ENCODE results near the gene PDK2. TPM values are rescaled to one million over a fixed set of nuclear protein-coding genes. Genes with fewer than 3 reads are reported as not detected.

Gene PDK2
- total and polyA plus RNA-seq, 3 experiments from 2014 or later: 19.5 to 41.2 (median 22.4) TPM

GRCh38 chr17:50055055-50055425 is 40.1 kb upstream of the PDK2 start:
- Histone ChIP-seq H3K4me1 (ENCODE audit: insufficient read depth, low read length) (peaks cover 10% of the 10 kb centered on the region), H3K4me3 (ENCODE audit: low read length) (peak overlapping the region; percentile 72), H3K27ac (ENCODE audit: low read depth, low read length) (no peak overlapping the region), H3K9me3 (ENCODE audit: low read length) (no peaks in the 10 kb centered on the region), H3K36me3 (ENCODE audit: insufficient read depth, low read length) (no peaks in the 10 kb centered on the region), H3K27me3 (ENCODE audit: insufficient read depth, low read length, poor library complexity, severe bottlenecking) (no peaks in the 10 kb centered on the region)
- POLR2A ChIA-PET: no interaction called here
- peak overlapping the region; percentile 87 to 97 (median 90) for H3K4me3 Mint-ChIP-seq
- CTCF ChIA-PET: interaction anchor here (1.1 to 6.0 kb wide), 4 partner anchors 9 to 39 kb away, joined by 5 to 27 read pairs (median 13); no protein-coding TSS in a partner anchor
- no peaks in the 10 kb centered on the region for H3K27me3 Mint-ChIP-seq
- no peaks in the 10 kb centered on the region for H3K9me3 Mint-ChIP-seq
- H3K27ac Mint-ChIP-seq: peak overlapping the region in 7 of 8 donors; percentile 57 to 91 (median 87)
- peaks cover 0 to 11% (median 2%) of the 10 kb centered on the region in 3 donors for H3K36me3 Mint-ChIP-seq
- DNase-seq: peak in 4 of 5 donors; percentile 6 to 47 (median 22)
- peaks cover 21 to 38% (median 25%) of the 10 kb centered on the region in 3 donors for H3K4me1 Mint-ChIP-seq

- H3K4me1 ChIP-seq (ENCODE audit: insufficient read depth, low read length): peaks cover 10% of the 10 kb centered on the region
- H3K9me3 ChIP-seq (ENCODE audit: low read length): no peaks in the 10 kb centered on the region
- H3K27ac ChIP-seq (ENCODE audit: low read depth, low read length): no peak within 1 kb of the TSS
- POLR2A ChIA-PET: interaction anchor here (0.6 to 0.8 kb wide), 3 partner anchors 24 to 340 kb away, joined by 3 read pairs; no protein-coding TSS in a partner anchor
- no peaks in the 10 kb centered on the region for H3K36me3 ChIP-seq (ENCODE audit: insufficient read depth, low read length)
- H3K4me3 ChIP-seq (ENCODE audit: low read length): peak within 1 kb of the TSS; percentile 72
- H3K27ac Mint-ChIP-seq: peak within 1 kb of the TSS; percentile 57 to 91 (median 84)
- H3K9me3 Mint-ChIP-seq: no peaks in the 10 kb centered on the region
- DNase-seq: peak; percentile 40 to 73 (median 49)
- H3K4me3 Mint-ChIP-seq: peak within 1 kb of the TSS; percentile 87 to 97 (median 90)
- CTCF ChIA-PET: interaction anchor here (0.9 to 6.0 kb wide), 8 partner anchors 9 to 145 kb away, joined by 3 to 27 read pairs (median 6); no protein-coding TSS in a partner anchor
- no peaks in the 10 kb centered on the region for H3K27me3 Mint-ChIP-seq
- H3K36me3 Mint-ChIP-seq: peaks cover 0 to 11% (median 2%) of the 10 kb centered on the region in 3 donors
- peaks cover 21 to 38% (median 25%) of the 10 kb centered on the region in 3 donors for H3K4me1 Mint-ChIP-seq
- H3K27me3 ChIP-seq (ENCODE audit: insufficient read depth, low read length, poor library complexity, severe bottlenecking): no peaks in the 10 kb centered on the region
Measured at GRCh38 chr17:50055426-50056216, 39.5 kb upstream of the PDK2 start, which contains the start of gene ITGA3. Gene ITGA3 (plus strand): TSS chr17:50056110. CDS start chr17:50056440, 330 bp downstream.

- no peaks in the 10 kb centered on the region for H3K9me3 Mint-ChIP-seq
- peak overlapping the region; percentile 72 for H3K4me3 ChIP-seq (ENCODE audit: low read length)
- no peaks in the 10 kb centered on the region for H3K9me3 ChIP-seq (ENCODE audit: low read length)
- peak; percentile 8 to 64 (median 42) for DNase-seq
- H3K27ac ChIP-seq (ENCODE audit: low read depth, low read length): no peak overlapping the region
- H3K27ac Mint-ChIP-seq: peak overlapping the region in 7 of 8 donors; percentile 35 to 79 (median 50)
- H3K27me3 ChIP-seq (ENCODE audit: insufficient read depth, low read length, poor library complexity, severe bottlenecking): no peaks in the 10 kb centered on the region
- peak overlapping the region; percentile 87 to 97 (median 90) for H3K4me3 Mint-ChIP-seq
- no peaks in the 10 kb centered on the region for H3K27me3 Mint-ChIP-seq
- H3K4me1 Mint-ChIP-seq: peaks cover 19 to 31% (median 25%) of the 10 kb centered on the region in 3 donors
- ChIA-PET CTCF (interaction anchor here (0.9 to 6.0 kb wide), 9 partner anchors 10 to 500 kb away, joined by 3 to 27 read pairs (median 5); no protein-coding TSS in a partner anchor), POLR2A (interaction anchor here (0.5 to 0.8 kb wide), 4 partner anchors 24 to 124 kb away, joined by 3 to 4 read pairs (median 3); no protein-coding TSS in a partner anchor)
- H3K36me3 Mint-ChIP-seq: peaks cover 0 to 11% (median 2%) of the 10 kb centered on the region in 3 donors
- H3K4me1 ChIP-seq (ENCODE audit: insufficient read depth, low read length): peaks cover 10% of the 10 kb centered on the region
- H3K36me3 ChIP-seq (ENCODE audit: insufficient read depth, low read length): no peaks in the 10 kb centered on the region
Measured at GRCh38 chr17:50056217-50056960, 38.8 kb upstream of the PDK2 start.

GRCh38 chr17:50056961-50057330 is 38.2 kb upstream of the PDK2 start:
- Histone ChIP-seq H3K36me3 (ENCODE audit: insufficient read depth, low read length) (no peaks in the 10 kb centered on the region), H3K27ac (ENCODE audit: low read depth, low read length) (no peak overlapping the region), H3K4me1 (ENCODE audit: insufficient read depth, low read length) (peaks cover 10% of the 10 kb centered on the region), H3K27me3 (ENCODE audit: insufficient read depth, low read length, poor library complexity, severe bottlenecking) (no peaks in the 10 kb centered on the region), H3K4me3 (ENCODE audit: low read length) (peak overlapping the region; percentile 72), H3K9me3 (ENCODE audit: low read length) (no peaks in the 10 kb centered on the region)
- Mint-ChIP-seq H3K27ac (peak overlapping the region in 4 of 8 donors; percentile 35 to 74 (median 48)), H3K4me1 (peaks cover 18 to 29% (median 25%) of the 10 kb centered on the region in 3 donors), H3K36me3 (peaks cover 0 to 11% (median 2%) of the 10 kb centered on the region in 3 donors), H3K9me3 (no peaks in the 10 kb centered on the region), H3K4me3 (peak overlapping the region; percentile 87 to 96 (median 90)), H3K27me3 (no peaks in the 10 kb centered on the region)
- DNase-seq: no peak
- ChIA-PET CTCF (interaction anchor here (0.9 to 6.0 kb wide), 8 partner anchors 10 to 501 kb away, joined by 3 to 27 read pairs (median 7); no protein-coding TSS in a partner anchor), POLR2A (interaction anchor here (0.8 kb wide), 1 partner anchor 38 kb away, joined by 3 read pairs; no protein-coding TSS in a partner anchor)

- Mint-ChIP-seq H3K27me3 (no peaks in the 10 kb centered on the region), H3K4me1 (peaks cover 18 to 29% (median 25%) of the 10 kb centered on the region in 3 donors), H3K4me3 (peak overlapping the region; percentile 73 to 96 (median 88)), H3K36me3 (peaks cover 0 to 11% (median 2%) of the 10 kb centered on the region in 3 donors), H3K9me3 (no peaks in the 10 kb centered on the region), H3K27ac (peak overlapping the region in 2 of 8 donors; percentile 2 to 25)
- CTCF ChIA-PET: interaction anchor here (1.8 to 6.0 kb wide), 4 partner anchors 10 to 36 kb away, joined by 7 to 27 read pairs (median 13); no protein-coding TSS in a partner anchor
- POLR2A ChIA-PET: no interaction called here
- Histone ChIP-seq H3K27ac (ENCODE audit: low read depth, low read length) (no peak overlapping the region), H3K4me1 (ENCODE audit: insufficient read depth, low read length) (peaks cover 10% of the 10 kb centered on the region), H3K4me3 (ENCODE audit: low read length) (no peak overlapping the region), H3K36me3 (ENCODE audit: insufficient read depth, low read length) (no peaks in the 10 kb centered on the region), H3K9me3 (ENCODE audit: low read length) (no peaks in the 10 kb centered on the region), H3K27me3 (ENCODE audit: insufficient read depth, low read length, poor library complexity, severe bottlenecking) (no peaks in the 10 kb centered on the region)
- DNase-seq: no peak
Measured at GRCh38 chr17:50057521-50057991, 37.6 kb upstream of the PDK2 start.

GRCh38 chr17:50058296-50058953 is 36.7 kb upstream of the PDK2 start:
- no peaks in the 10 kb centered on the region for H3K27me3 ChIP-seq (ENCODE audit: insufficient read depth, low read length, poor library complexity, severe bottlenecking)
- H3K4me3 Mint-ChIP-seq: peak overlapping the region; percentile 19 to 96 (median 57)
- no peak for DNase-seq
- H3K4me1 ChIP-seq (ENCODE audit: insufficient read depth, low read length): peaks cover 10% of the 10 kb centered on the region
- H3K27ac ChIP-seq (ENCODE audit: low read depth, low read length): no peak overlapping the region
- POLR2A ChIA-PET: no interaction called here
- CTCF ChIA-PET: interaction anchor here (0.7 to 6.0 kb wide), 3 partner anchors 29 to 36 kb away, joined by 5 to 19 read pairs (median 7); no protein-coding TSS in a partner anchor
- H3K4me3 ChIP-seq (ENCODE audit: low read length): no peak overlapping the region
- H3K9me3 ChIP-seq (ENCODE audit: low read length): no peaks in the 10 kb centered on the region
- H3K36me3 ChIP-seq (ENCODE audit: insufficient read depth, low read length): no peaks in the 10 kb centered on the region
- no peaks in the 10 kb centered on the region for H3K27me3 Mint-ChIP-seq
- no peaks in the 10 kb centered on the region for H3K9me3 Mint-ChIP-seq
- peaks cover 18 to 29% (median 25%) of the 10 kb centered on the region in 3 donors for H3K4me1 Mint-ChIP-seq
- H3K36me3 Mint-ChIP-seq: peaks cover 0 to 11% (median 2%) of the 10 kb centered on the region in 3 donors
- peak overlapping the region in 1 of 8 donors; percentile 23 for H3K27ac Mint-ChIP-seq

GRCh38 chr17:50059256-50059655 is 35.9 kb upstream of the PDK2 start:
- Mint-ChIP-seq H3K4me1 (peaks cover 18 to 29% (median 25%) of the 10 kb centered on the region in 3 donors), H3K27me3 (no peaks in the 10 kb centered on the region), H3K36me3 (peaks cover 0 to 11% (median 2%) of the 10 kb centered on the region in 3 donors), H3K27ac (no peak overlapping the region), H3K4me3 (no peak overlapping the region), H3K9me3 (no peaks in the 10 kb centered on the region)
- no peaks in the 10 kb centered on the region for H3K36me3 ChIP-seq (ENCODE audit: insufficient read depth, low read length)
- no peak for DNase-seq
- no peaks in the 10 kb centered on the region for H3K27me3 ChIP-seq (ENCODE audit: insufficient read depth, low read length, poor library complexity, severe bottlenecking)
- POLR2A ChIA-PET: no interaction called here
- CTCF ChIA-PET: interaction anchor here (2.4 kb wide), 1 partner anchor 32 kb away, joined by 7 read pairs; no protein-coding TSS in a partner anchor
- H3K9me3 ChIP-seq (ENCODE audit: low read length): no peaks in the 10 kb centered on the region
- no peak overlapping the region for H3K27ac ChIP-seq (ENCODE audit: low read depth, low read length)
- peaks cover 10% of the 10 kb centered on the region for H3K4me1 ChIP-seq (ENCODE audit: insufficient read depth, low read length)
- H3K4me3 ChIP-seq (ENCODE audit: low read length): no peak overlapping the region
